Neuronal stem cell (in vitro differentiated cells): ENCODE results near the gene KCNS1.
A peak's percentile ranks its signal among the peaks of the same experiment; 100 is the strongest.

Source experiments
- DNase-seq: peaks from one replicate; pipeline ENCODE4 v3.0.0-alpha.2; 2013; ENCODE audit warnings: low spot score
- H2AFZ ChIP-seq: one replicate; pipeline ENCODE4 v1.6.1; 2013; ENCODE audit warnings: mild to moderate bottlenecking, low read length, inconsistent platforms
- H2AK5ac ChIP-seq: 2 replicates; pipeline ENCODE4 v1.6.1; 2013; ENCODE audit warnings: low read depth, mild to moderate bottlenecking, inconsistent platforms, low read length, moderate library complexity, mixed read lengths
- H2BK120ac ChIP-seq: 2 replicates; pipeline ENCODE4 v1.6.1; 2013; ENCODE audit warnings: low read depth, mild to moderate bottlenecking, inconsistent platforms, low read length, moderate library complexity, mixed read lengths
- H2BK12ac ChIP-seq: one replicate; pipeline ENCODE4 v1.6.1; 2013; ENCODE audit warnings: low read length, inconsistent platforms
- H2BK15ac ChIP-seq: 2 replicates; pipeline ENCODE4 v1.6.1; 2013; ENCODE audit warnings: mild to moderate bottlenecking, low read length, inconsistent platforms, mixed read lengths
- H2BK5ac ChIP-seq: one replicate; pipeline ENCODE4 v1.6.1; 2013; ENCODE audit warnings: inconsistent platforms, mild to moderate bottlenecking, low read length, moderate library complexity
- H3K14ac ChIP-seq: one replicate; pipeline ENCODE4 v1.6.1; 2013; ENCODE audit warnings: low read length, inconsistent platforms
- H3K18ac ChIP-seq: 2 replicates; pipeline ENCODE4 v1.6.1; 2013; ENCODE audit warnings: low read length, inconsistent platforms
- H3K23ac ChIP-seq: 2 replicates; pipeline ENCODE4 v1.6.1; 2013; ENCODE audit warnings: low read depth, mild to moderate bottlenecking, mixed read lengths, low read length, inconsistent platforms; ENCODE audit not compliant: poor library complexity
- H3K27ac ChIP-seq: replicated peaks from 3 replicates; pipeline ENCODE4 v1.5.1; 2013; ENCODE audit warnings: low read length, inconsistent platforms
- H3K27me3 ChIP-seq, 3 experiments: 2 replicates each; pipeline ENCODE4 v1.6.1; 2013; ENCODE audit warnings: low read length in 3 of 3, mild to moderate bottlenecking in 2 of 3, inconsistent platforms in 1 of 3, low read depth in 1 of 3, mixed read lengths in 1 of 3, moderate library complexity in 1 of 3; ENCODE audit not compliant: control insufficient read depth in 3 of 3, insufficient read depth in 3 of 3
- H3K36me3 ChIP-seq, 2 donors: replicated peaks in 1 of 2; 2 replicates each; pipeline ENCODE4 v1.6.1; 2013; ENCODE audit warnings: low read length in 2 of 2; ENCODE audit not compliant: control insufficient read depth in 2 of 2, insufficient read depth in 2 of 2
- H3K4ac ChIP-seq: 2 replicates; pipeline ENCODE4 v1.6.1; 2013; ENCODE audit warnings: inconsistent platforms, mild to moderate bottlenecking, low read length, moderate library complexity
- H3K4me1 ChIP-seq, 2 donors: 1 replicate in 1 of 2; 2 replicates in 1 of 2; pipeline ENCODE4 v1.6.1; 2013; ENCODE audit warnings: low read length in 2 of 2, low read depth in 1 of 2; ENCODE audit not compliant: control insufficient read depth in 2 of 2, insufficient read depth in 1 of 2
- H3K4me2 ChIP-seq: one replicate; pipeline ENCODE4 v1.6.1; 2013; ENCODE audit warnings: mild to moderate bottlenecking, low read length, inconsistent platforms; ENCODE audit not compliant: insufficient read depth, poor library complexity, severe bottlenecking
- H3K4me3 ChIP-seq, 2 donors: 2 replicates each; pipeline ENCODE4 v1.5.1; 2013; ENCODE audit warnings: low read length in 2 of 2, mild to moderate bottlenecking in 2 of 2, inconsistent platforms in 1 of 2, moderate library complexity in 1 of 2
- H3K79me1 ChIP-seq: one replicate; pipeline ENCODE4 v1.6.1; 2013; ENCODE audit warnings: low read depth, mild to moderate bottlenecking, inconsistent platforms, low read length, moderate library complexity
- H3K9ac ChIP-seq: one replicate; pipeline ENCODE4 v1.6.1; 2013; ENCODE audit warnings: mild to moderate bottlenecking, low read depth, low read length, inconsistent platforms; ENCODE audit not compliant: poor library complexity
- H3K9me3 ChIP-seq, 2 donors: replicated peaks in 1 of 2; 2 replicates each; pipeline versions ENCODE3 to v1.6.1; 2013; ENCODE audit warnings: low read length in 2 of 2, mild to moderate bottlenecking in 2 of 2, inconsistent platforms in 1 of 2, low read depth in 1 of 2, mixed read lengths in 1 of 2, moderate library complexity in 1 of 2; ENCODE audit not compliant: control insufficient read depth in 2 of 2, insufficient read depth in 1 of 2
- H4K8ac ChIP-seq: one replicate; pipeline ENCODE4 v1.6.1; 2013; ENCODE audit warnings: low read depth, mild to moderate bottlenecking, inconsistent platforms, low read length, moderate library complexity
- H4K91ac ChIP-seq: one replicate; pipeline ENCODE4 v1.6.1; 2013; ENCODE audit warnings: low read length, low read depth, mild to moderate bottlenecking, inconsistent platforms; ENCODE audit not compliant: poor library complexity
- WGBS, 2 donors: extraction: QIAGEN DNeasy Blood & Tissue Kit; methylation state at CpG; one replicate each; pipeline ENCODE4 v1.1.7; 2013; ENCODE audit warnings: missing lambda C conversion rate in 2 of 2, mixed read lengths in 1 of 2; ENCODE audit not compliant: insufficient read length in 2 of 2, insufficient replicate concordance in 1 of 2; ENCODE audit errors: extremely low coverage in 2 of 2; 5-methylcytosine and 5-hydroxymethylcytosine counted together

KCNS1 gene

DNA sequence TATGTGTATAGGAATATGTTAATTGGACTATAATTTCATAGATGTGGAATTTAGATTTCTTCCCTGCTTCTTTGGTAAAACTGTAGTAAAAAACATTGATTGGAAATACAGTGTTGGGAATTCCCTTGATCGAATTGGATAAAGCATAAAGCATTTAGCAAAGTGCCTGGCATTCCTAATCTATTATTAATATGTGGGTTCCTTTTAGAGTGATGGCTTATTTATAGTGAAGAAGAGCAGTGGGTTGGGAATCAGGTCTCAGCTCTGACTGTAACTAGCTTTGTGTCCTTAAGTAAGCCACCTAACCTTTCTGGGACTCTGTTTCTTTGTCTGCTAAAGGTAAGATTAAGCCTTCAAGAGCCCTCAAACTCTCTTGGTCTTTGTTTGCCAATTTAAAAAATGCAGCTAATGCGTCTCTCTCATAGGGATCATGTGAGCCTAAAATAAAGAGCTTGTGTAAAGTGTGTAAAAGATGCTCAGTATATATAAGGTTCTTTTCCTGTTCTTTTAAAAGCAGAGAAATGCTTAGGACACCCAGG, 53.3 kb downstream of the KCNS1 start:
- H2AFZ ChIP-seq, result no peak overlapping the region
- no peak overlapping the region for H3K4me3 ChIP-seq
- H3K23ac ChIP-seq, result no peak overlapping the region
- H4K91ac ChIP-seq, result no peak overlapping the region
- no peak overlapping the region for H2BK12ac ChIP-seq
- no peak overlapping the region for H2BK15ac ChIP-seq
- no peak overlapping the region for H2BK120ac ChIP-seq
- no peaks in the 10 kb centered on the region for H3K79me1 ChIP-seq
- no peaks in the 10 kb centered on the region for H3K36me3 ChIP-seq
- no peak overlapping the region for H3K18ac ChIP-seq
- H3K27me3 ChIP-seq, result no peaks in the 10 kb centered on the region
- no peak overlapping the region for H2AK5ac ChIP-seq
- DNase-seq, result no peak
- peaks cover 4 to 16% of the 10 kb centered on the region in 2 donors for H3K4me1 ChIP-seq
- H4K8ac ChIP-seq, result no peak overlapping the region
- WGBS, 2 donors, result no CpG with 5 or more reads among the region's 2 CpGs
- H3K27ac ChIP-seq, result no peak overlapping the region
- no peaks in the 10 kb centered on the region for H3K9me3 ChIP-seq
- H3K4me2 ChIP-seq, result no peak overlapping the region
- no peak overlapping the region for H3K4ac ChIP-seq
- no peak overlapping the region for H3K9ac ChIP-seq
- H3K14ac ChIP-seq, result no peak overlapping the region
- no peak overlapping the region for H2BK5ac ChIP-seq

GRCh38 chr20:45044601-45045000, 56.3 kb downstream of the KCNS1 start:
- H2BK120ac ChIP-seq, result no peak overlapping the region
- no peak overlapping the region for H2BK15ac ChIP-seq
- no peak overlapping the region for H2BK12ac ChIP-seq
- H3K9ac ChIP-seq, result no peak overlapping the region
- H2BK5ac ChIP-seq, result no peak overlapping the region
- H3K4me2 ChIP-seq, result no peak overlapping the region
- no peaks in the 10 kb centered on the region for H3K79me1 ChIP-seq
- DNase-seq, result no peak
- no peak overlapping the region for H3K23ac ChIP-seq
- H3K9me3 ChIP-seq, result peaks cover 0 to 4% of the 10 kb centered on the region in 2 donors
- H3K36me3 ChIP-seq, result no peaks in the 10 kb centered on the region
- H2AFZ ChIP-seq, result no peak overlapping the region
- WGBS, 2 donors, result no CpG with 5 or more reads among the region's 3 CpGs
- no peak overlapping the region for H3K14ac ChIP-seq
- H3K4me3 ChIP-seq, result no peak overlapping the region
- no peak overlapping the region for H4K91ac ChIP-seq
- H2AK5ac ChIP-seq, result no peak overlapping the region
- no peaks in the 10 kb centered on the region for H3K27me3 ChIP-seq
- no peak overlapping the region for H4K8ac ChIP-seq
- no peak overlapping the region for H3K4ac ChIP-seq
- H3K18ac ChIP-seq, result no peak overlapping the region
- peaks cover 0 to under 1% of the 10 kb centered on the region in 2 donors for H3K4me1 ChIP-seq
- no peak overlapping the region for H3K27ac ChIP-seq

GRCh38 chr20:45044084-45044573, 56.8 kb downstream of the KCNS1 start:
- Histone ChIP-seq H2BK5ac (no peak overlapping the region), H4K91ac (no peak overlapping the region), H3K4ac (no peak overlapping the region), H3K23ac (no peak overlapping the region), H3K27me3 (no peaks in the 10 kb centered on the region), H3K9me3 (peaks cover 0 to 4% of the 10 kb centered on the region in 2 donors), H2BK120ac (no peak overlapping the region), H3K4me2 (no peak overlapping the region), H3K9ac (no peak overlapping the region), H4K8ac (no peak overlapping the region), H3K4me1 (no peaks in the 10 kb centered on the region), H2BK12ac (no peak overlapping the region), H3K4me3 (no peak overlapping the region), H3K36me3 (no peaks in the 10 kb centered on the region), H3K14ac (no peak overlapping the region), H2AK5ac (no peak overlapping the region), H3K79me1 (no peaks in the 10 kb centered on the region), H3K18ac (no peak overlapping the region), H2BK15ac (no peak overlapping the region), H3K27ac (no peak overlapping the region), H2AFZ (no peak overlapping the region)
- WGBS, 2 donors, result no CpG with 5 or more reads among the region's 5 CpGs
- DNase-seq, result peak; percentile 44

DNA sequence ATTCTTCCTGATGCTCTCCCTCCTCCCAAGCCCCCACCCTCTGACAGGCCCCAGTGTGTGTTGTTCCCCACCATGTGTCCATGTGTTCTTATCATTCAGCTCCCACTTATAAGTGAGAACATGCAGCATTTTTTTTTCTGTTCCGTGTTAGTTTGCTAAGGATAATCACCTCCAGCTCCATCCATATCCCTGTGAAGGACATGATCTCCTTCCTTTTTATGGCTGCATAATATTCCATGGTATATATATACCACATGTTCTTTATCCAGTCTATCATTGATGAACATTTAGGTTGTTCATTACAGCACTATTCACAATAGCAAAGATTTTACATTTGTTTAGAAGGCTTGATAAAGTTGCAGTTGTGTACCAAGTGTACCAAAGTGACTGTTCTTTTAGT, 57.9 kb downstream of the KCNS1 start:
- Histone ChIP-seq H3K14ac (no peak overlapping the region), H3K36me3 (no peaks in the 10 kb centered on the region), H4K91ac (no peak overlapping the region), H3K4me2 (no peak overlapping the region), H3K27me3 (no peaks in the 10 kb centered on the region), H2BK12ac (no peak overlapping the region), H3K9ac (no peak overlapping the region), H2BK15ac (no peak overlapping the region), H3K9me3 (peaks cover 0 to 4% of the 10 kb centered on the region in 2 donors), H2BK120ac (no peak overlapping the region), H3K18ac (no peak overlapping the region), H2BK5ac (no peak overlapping the region), H3K23ac (no peak overlapping the region), H3K79me1 (no peaks in the 10 kb centered on the region), H3K4me1 (no peaks in the 10 kb centered on the region), H2AFZ (no peak overlapping the region), H3K4me3 (no peak overlapping the region), H4K8ac (no peak overlapping the region), H3K4ac (no peak overlapping the region), H3K27ac (no peak overlapping the region), H2AK5ac (no peak overlapping the region)
- no peak for DNase-seq
- whole genome bisulfite sequencing, 2 donors, result no CpG with 5 or more reads among the region's 1 CpG
